HCT116 (cell line): ENCODE measurements around the gene NTN3. TPM values are rescaled to one million over a fixed set of nuclear protein-coding genes. Genes with fewer than 3 reads are reported as not detected.

Experiments used
- ATAC-seq: fragments of 200-7000 bp; cut with Tn5 transposase; 2 replicates; pipeline ENCODE4 v1.9.1; 2020; ENCODE audit warnings: mild to moderate bottlenecking, moderate library complexity
- BruUV-seq: library from RNA; stranded (reverse); fragments of 400-500 nt; replicated peaks from 2 replicates; lab custom pipeline; 2021; lab: Mats Ljungman, UMichigan
- CTCF ChIA-PET: fragments of 300-600 bp; sonication (Branson Sonifier 250); formaldehyde crosslinking; loops from one replicate; lab custom pipeline; 2021; ENCODE audit warnings: antibody characterized with exemption; lab: Charles Lee
- POLR2A ChIA-PET: fragments of 300-600, 350-600 bp; sonication (Branson Sonifier 250); formaldehyde crosslinking; loops from one replicate; lab custom pipeline; 2021; ENCODE audit warnings: antibody characterized with exemption; lab: Charles Lee
- RAD21 ChIA-PET, 2 experiments: fragments of 300-600 bp; sonication (Branson Sonifier 250); formaldehyde crosslinking; loops; one replicate each; lab custom pipeline; 2023; ENCODE audit warnings: low total read pairs in 2 of 2; ENCODE audit not compliant: uncharacterized antibody in 2 of 2, unreplicated experiment in 2 of 2, low non-redundant PET in 1 of 2; lab: Charles Lee
- DNase-seq: peaks from one replicate; pipeline ENCODE4 v3.0.0-alpha.2; 2010; ENCODE audit warnings: low read depth, low spot score
- H2AFZ ChIP-seq: fragments of 200-600 bp; shearing (Covaris generic), sonication (generic); 2 replicates; pipeline ENCODE4 v1.6.1; 2017; ENCODE audit warnings: low read depth, mixed run types, mixed read lengths, antibody characterized with exemption, low read length; ENCODE audit not compliant: poor library complexity, severe bottlenecking
- H3K27ac ChIP-seq: 2 replicates; pipeline ENCODE4 v1.5.1; 2012; ENCODE audit warnings: low read depth, low read length
- H3K27me3 ChIP-seq: fragments of 200-600 bp; sonication (generic); 2 replicates; pipeline ENCODE4 v1.6.1; 2016; ENCODE audit warnings: mixed run types, low read length, mixed read lengths; ENCODE audit not compliant: insufficient read depth
- H3K36me3 ChIP-seq, 2 experiments: fragments of 200-500 bp in 1 of 2; fragments of 200-600 bp in 1 of 2; sonication (Bioruptor generic) in 1 of 2; sonication (generic) in 1 of 2; 2 replicates each; pipeline versions ENCODE4 v1.5.1 to v1.6.1; 2014 to 2016; ENCODE audit warnings: low read length in 2 of 2, inconsistent platforms in 1 of 2, mixed read lengths in 1 of 2, mixed run types in 1 of 2; ENCODE audit not compliant: insufficient read depth in 2 of 2, control insufficient read depth in 1 of 2
- H3K4me1 ChIP-seq, 2 experiments: fragments of 200-600 bp in 1 of 2; sonication (generic) in 1 of 2; 2 replicates each; pipeline versions ENCODE4 v1.5.1 to v1.6.1; 2012 to 2017; ENCODE audit warnings: low read length in 2 of 2, inconsistent platforms in 1 of 2, mild to moderate bottlenecking in 1 of 2, mixed read lengths in 1 of 2, mixed run types in 1 of 2, moderate library complexity in 1 of 2; ENCODE audit not compliant: insufficient read depth in 2 of 2, control insufficient read depth in 1 of 2
- H3K4me2 ChIP-seq: fragments of 200-600 bp; sonication (generic); 2 replicates; pipeline ENCODE4 v1.6.1; 2017; ENCODE audit warnings: mixed run types, low read length, mixed read lengths
- H3K4me3 ChIP-seq, 2 experiments: fragments of 200-600 bp in 1 of 2; sonication (generic) in 1 of 2; replicated peaks in 1 of 2; 2 replicates each; pipeline ENCODE4 v1.5.1; 2011 to 2016; ENCODE audit warnings: low read length in 2 of 2, control low read depth in 1 of 2, low read depth in 1 of 2, mild to moderate bottlenecking in 1 of 2, mixed read lengths in 1 of 2, mixed run types in 1 of 2
- H3K79me2 ChIP-seq: fragments of 200-600 bp; sonication (generic); 2 replicates; pipeline ENCODE4 v1.6.1; 2017; ENCODE audit warnings: mild to moderate bottlenecking, mixed run types, low read length, moderate library complexity, mixed read lengths; ENCODE audit not compliant: insufficient read depth
- H3K9ac ChIP-seq: fragments of 200-600 bp; sonication (generic); 2 replicates; pipeline ENCODE4 v1.6.1; 2016; ENCODE audit warnings: low read length, mixed read lengths
- H3K9me2 ChIP-seq: fragments of 200-600 bp; sonication (generic), shearing (Covaris generic); 2 replicates; pipeline ENCODE4 v1.6.1; 2017; ENCODE audit warnings: mixed run types, mild to moderate bottlenecking, moderate library complexity; ENCODE audit not compliant: insufficient read depth
- H3K9me3 ChIP-seq, 2 experiments: fragments of 200-500 bp in 1 of 2; fragments of 200-600 bp in 1 of 2; sonication (Bioruptor generic) in 1 of 2; sonication (generic) in 1 of 2; 2 replicates each; pipeline ENCODE4 v1.6.1; 2014 to 2017; ENCODE audit warnings: low read length in 2 of 2, mixed read lengths in 2 of 2, inconsistent platforms in 1 of 2, low read depth in 1 of 2, mild to moderate bottlenecking in 1 of 2, mixed run types in 1 of 2, moderate library complexity in 1 of 2; ENCODE audit not compliant: control insufficient read depth in 1 of 2, insufficient read depth in 1 of 2
- H4K20me1 ChIP-seq: fragments of 200-600 bp; sonication (generic), shearing (Covaris generic); 2 replicates; pipeline ENCODE4 v1.6.1; 2017; ENCODE audit warnings: mixed run types, mild to moderate bottlenecking, moderate library complexity; ENCODE audit not compliant: insufficient read depth
- ATF3 ChIP-seq: IDR thresholded peaks from 2 replicates; pipeline ENCODE4 v1.6.1; 2012
- CBX3 ChIP-seq: IDR thresholded peaks from 2 replicates; pipeline ENCODE4 v1.6.1; 2012; ENCODE audit warnings: low read depth
- CEBPB ChIP-seq: IDR thresholded peaks from 2 replicates; pipeline ENCODE4 v1.6.1; 2012; ENCODE audit warnings: low read depth
- CTCF ChIP-seq, 3 experiments: fragments of 200-600 bp in 1 of 3; sonication (generic) in 1 of 3; IDR thresholded peaks in 2 of 3; conservative IDR thresholded peaks in 1 of 3; 2 replicates each; pipeline ENCODE4 v1.5.1; 2012 to 2017; ENCODE audit warnings: low read depth in 2 of 3, low read length in 2 of 3, antibody characterized with exemption in 1 of 3, borderline replicate concordance in 1 of 3, control low read depth in 1 of 3, mild to moderate bottlenecking in 1 of 3, mixed read lengths in 1 of 3, mixed run types in 1 of 3, moderate library complexity in 1 of 3; ENCODE audit not compliant: insufficient read depth in 1 of 3
- ELF1 ChIP-seq: IDR thresholded peaks from 2 replicates; pipeline ENCODE4 v1.6.1; 2012; ENCODE audit warnings: low read depth, borderline replicate concordance
- EZH2 ChIP-seq: fragments of 200-600 bp; sonication (generic); IDR thresholded peaks from 2 replicates; pipeline ENCODE4 v1.6.1; 2017; ENCODE audit warnings: antibody characterized with exemption, mixed run types
- EZH2phosphoT487 ChIP-seq: fragments of 200-600 bp; IDR thresholded peaks from 2 replicates; pipeline ENCODE4 v1.6.1; 2018; ENCODE audit warnings: antibody characterized with exemption, borderline replicate concordance
- JUND ChIP-seq: IDR thresholded peaks from 2 replicates; pipeline ENCODE4 v1.6.1; 2012
- POLR2AphosphoS5 ChIP-seq: IDR thresholded peaks from 2 replicates; pipeline ENCODE4 v1.6.1; 2011; ENCODE audit warnings: mild to moderate bottlenecking, low read depth, low read length, moderate library complexity
- RAD21 ChIP-seq: IDR thresholded peaks from 2 replicates; pipeline ENCODE4 v1.6.1; 2012; ENCODE audit warnings: low read depth, mild to moderate bottlenecking
- REST ChIP-seq: IDR thresholded peaks from 2 replicates; pipeline ENCODE4 v1.6.1; 2012; ENCODE audit warnings: low read depth
- SIN3A ChIP-seq: IDR thresholded peaks from 2 replicates; pipeline ENCODE4 v1.6.1; 2012; ENCODE audit warnings: low read depth
- SP1 ChIP-seq: IDR thresholded peaks from 2 replicates; pipeline ENCODE4 v1.6.1; 2012; ENCODE audit warnings: low read depth
- SRF ChIP-seq: IDR thresholded peaks from 2 replicates; pipeline ENCODE4 v1.6.1; 2012; ENCODE audit warnings: low read depth
- TCF7L2 ChIP-seq: IDR thresholded peaks from 2 replicates; pipeline ENCODE4 v1.7.0; 2011; ENCODE audit warnings: borderline replicate concordance, inconsistent platforms; ENCODE audit not compliant: insufficient read depth, insufficient read length; ENCODE audit errors: extremely low read depth
- YY1 ChIP-seq: IDR thresholded peaks from 2 replicates; pipeline ENCODE4 v1.6.1; 2011; ENCODE audit warnings: low read length, low read depth, moderate library complexity, mild to moderate bottlenecking; ENCODE audit not compliant: insufficient replicate concordance; ENCODE audit errors: extremely low read depth
- ZBTB33 ChIP-seq: IDR thresholded peaks from 2 replicates; pipeline ENCODE4 v1.6.1; 2011; ENCODE audit warnings: mild to moderate bottlenecking, low read length, moderate library complexity; ENCODE audit not compliant: insufficient replicate concordance; ENCODE audit errors: extremely low read depth
- ZFX ChIP-seq: fragments of 450-650 bp; IDR thresholded peaks from 2 replicates; pipeline ENCODE4 v1.6.1; 2017
- ZNF274 ChIP-seq: fragments of 200-500 bp; sonication (Bioruptor generic); IDR thresholded peaks from 2 replicates; pipeline ENCODE4 v1.6.1; 2014; ENCODE audit warnings: mild to moderate bottlenecking, low read depth, low read length, inconsistent platforms
- intact Hi-C: fragments of 100-400 bp; cut with micrococcal nuclease; formaldehyde crosslinking; loops from 2 replicates; pipeline ENCODE4 v1.10.0; 2022
- total RNA-seq: library from RNA; stranded (reverse); gene quantifications from one replicate; pipeline ENCODE4 v1.2.1, GENCODE V29; 2021; ENCODE audit not compliant: unreplicated experiment
- TF ChIP-seq, protein P1 (sequence below): IDR thresholded peaks from 2 replicates; pipeline ENCODE4 v1.6.1; 2012

Gene NTN3
- total RNA-seq, 1 experiment from 2014 or later = 0.30 TPM

- Histone ChIP-seq H3K9ac (no peak overlapping the region), H3K27me3 (no peaks in the 10 kb centered on the region), H3K9me3 (no peaks in the 10 kb centered on the region), H3K36me3 (no peaks in the 10 kb centered on the region), H3K79me2 (peaks cover 37% of the 10 kb centered on the region; the same call in 1 of the 2 replicates), H3K4me1 (peaks cover 3 to 6% of the 10 kb centered on the region in 2 experiments), H3K9me2 (no peaks in the 10 kb centered on the region), H2AFZ (no peak overlapping the region), H4K20me1 (no peaks in the 10 kb centered on the region), H3K4me2 (no peak overlapping the region), H3K4me3 (no peak overlapping the region), H3K27ac (no peak overlapping the region)
- DNase-seq (no peak), ATAC-seq (no peak)
- no peak for TF ChIP-seq REST
- no peak for TF ChIP-seq EZH2phosphoT487
- TF ChIP-seq TCF7L2 = no peak
- no peak for TF ChIP-seq JUND
- TF ChIP-seq ATF3 = no peak
- no peak for TF ChIP-seq ELF1
- TF ChIP-seq CEBPB = no peak
- TF ChIP-seq CTCF (IDR thresholded peaks at IDR 0.05 in 2 of 3, conservative IDR thresholded peaks at IDR 0.05 in 1 of 3; ENCODE audit: borderline replicate concordance in 1 of 3, insufficient read depth in 1 of 3, low read depth in 2 of 3, low read length in 2 of 3) = no peak
- no peak for TF ChIP-seq SIN3A
- no peak for TF ChIP-seq ZFX
- TF ChIP-seq ZNF274 = no peak
- no peak for TF ChIP-seq RAD21
- TF ChIP-seq POLR2AphosphoS5 = no peak
- no peak for TF ChIP-seq SRF
- TF ChIP-seq EZH2 = no peak
- no peak for TF ChIP-seq ZBTB33
- TF ChIP-seq SP1 = no peak
- TF ChIP-seq YY1 = no peak
- TF ChIP-seq, protein P1, sequence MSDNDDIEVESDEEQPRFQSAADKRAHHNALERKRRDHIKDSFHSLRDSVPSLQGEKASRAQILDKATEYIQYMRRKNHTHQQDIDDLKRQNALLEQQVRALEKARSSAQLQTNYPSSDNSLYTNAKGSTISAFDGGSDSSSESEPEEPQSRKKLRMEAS = no peak
- no peak for TF ChIP-seq CBX3
- RAD21 ChIA-PET = no interaction called here
- CTCF ChIA-PET = no interaction called here
- intact Hi-C loops = no loop called here
- POLR2A ChIA-PET = no interaction called here
- no TSS peak for BruUV-seq
Observed at GRCh38 chr16:2480948-2481347, 9.9 kb downstream of the NTN3 start.
